GM23248 (cell line): ENCODE results near the gene RXRA. TPM values are rescaled to one million over a fixed set of nuclear protein-coding genes. Genes with fewer than 3 reads are reported as not detected.

Experiments used
- DNase-seq: peaks from one replicate; pipeline ENCODE4 v3.0.0-alpha.2; 2015
- H2AFZ ChIP-seq: fragments of 200-600 bp; sonication (generic); 2 replicates; pipeline ENCODE4 v1.6.1; 2016; ENCODE audit warnings: antibody characterized with exemption
- H3F3A ChIP-seq: fragments of 200-600 bp; sonication (generic); 2 replicates; pipeline ENCODE4 v1.6.1; 2016; ENCODE audit warnings: mild to moderate bottlenecking, antibody characterized with exemption, mixed run types; ENCODE audit not compliant: insufficient read depth
- H3K27ac ChIP-seq: fragments of 200-600 bp; sonication (generic); 2 replicates; pipeline ENCODE4 v1.5.1; 2016; ENCODE audit warnings: mild to moderate bottlenecking
- H3K27me3 ChIP-seq: fragments of 200-600 bp; sonication (generic); replicated peaks from 2 replicates; pipeline ENCODE4 v1.6.1; 2016; ENCODE audit warnings: mild to moderate bottlenecking; ENCODE audit not compliant: insufficient read depth
- H3K36me3 ChIP-seq: fragments of 200-600 bp; sonication (generic); 2 replicates; pipeline ENCODE4 v1.6.1; 2016; ENCODE audit warnings: low read depth, mild to moderate bottlenecking
- H3K4me1 ChIP-seq: fragments of 200-600 bp; sonication (generic); 2 replicates; pipeline ENCODE4 v1.6.1; 2016; ENCODE audit warnings: mild to moderate bottlenecking; ENCODE audit not compliant: insufficient read depth
- H3K4me2 ChIP-seq: fragments of 200-600 bp; sonication (generic); one replicate; pipeline ENCODE4 v1.6.1; 2016; ENCODE audit warnings: mild to moderate bottlenecking; ENCODE audit not compliant: unreplicated experiment
- H3K4me3 ChIP-seq: fragments of 200-600 bp; sonication (generic); 2 replicates; pipeline ENCODE4 v1.5.1; 2016; ENCODE audit warnings: mild to moderate bottlenecking
- H3K79me2 ChIP-seq: fragments of 200-600 bp; sonication (generic); 2 replicates; pipeline ENCODE4 v1.6.1; 2016; ENCODE audit warnings: mild to moderate bottlenecking; ENCODE audit not compliant: insufficient read depth
- H3K9ac ChIP-seq: fragments of 200-600 bp; sonication (generic); 2 replicates; pipeline ENCODE4 v1.6.1; 2016; ENCODE audit warnings: mild to moderate bottlenecking
- H3K9me2 ChIP-seq: fragments of 200-600 bp; sonication (generic); 2 replicates; pipeline ENCODE4 v1.6.1; 2016; ENCODE audit warnings: mixed run types, mild to moderate bottlenecking, moderate library complexity; ENCODE audit not compliant: insufficient read depth
- H3K9me3 ChIP-seq: fragments of 200-600 bp; sonication (generic); one replicate; pipeline ENCODE4 v1.6.1; 2017; ENCODE audit warnings: low read depth
- H4K20me1 ChIP-seq: fragments of 200-600 bp; sonication (generic); 2 replicates; pipeline ENCODE4 v1.6.0; 2016; ENCODE audit not compliant: insufficient read depth
- EZH2 ChIP-seq: fragments of 200-600 bp; sonication (generic); IDR thresholded peaks from 2 replicates; pipeline ENCODE4 v1.6.1; 2018; ENCODE audit warnings: antibody characterized with exemption, mild to moderate bottlenecking; ENCODE audit not compliant: insufficient read depth, poor library complexity, severe bottlenecking
- EZH2phosphoT487 ChIP-seq: fragments of 200-600 bp; sonication (generic); IDR thresholded peaks from 2 replicates; pipeline ENCODE4 v1.6.1; 2018; ENCODE audit warnings: antibody characterized with exemption, moderate library complexity, mild to moderate bottlenecking, low read depth; ENCODE audit not compliant: insufficient read depth
- WGBS, 2 experiments: methylation state at CpG; one replicate each; pipeline ENCODE4 v1.1.6; 2015 to 2017; ENCODE audit warnings: low lambda C conversion rate in 2 of 2, low coverage in 1 of 2; ENCODE audit errors: missing lambda C conversion rate in 2 of 2; 5-methylcytosine and 5-hydroxymethylcytosine counted together
- in situ Hi-C: fragments of 300-500 bp; cut with MboI; formaldehyde crosslinking; loops from 2 replicates; pipeline ENCODE4 v1.15.0; 2020
- polyA plus RNA-seq: library from polyadenylated mRNA; unstranded; fragments of >200 nt; fragmentation: Nextera tagmentation; extraction: Ambion mirVana; gene quantifications from 2 replicates; pipeline ENCODE4 v1.2.1, GENCODE V29; 2016
- total RNA-seq: library from RNA; depleted of rRNA; stranded (reverse); fragments of >200 nt; shearing (Covaris generic); gene quantifications from 2 replicates; pipeline ENCODE4 v1.2.3, GENCODE V29; 2014

The RXRA gene
- total and polyA plus RNA-seq, 2 experiments from 2014 or later = 3.9 to 34.8 TPM

DNA sequence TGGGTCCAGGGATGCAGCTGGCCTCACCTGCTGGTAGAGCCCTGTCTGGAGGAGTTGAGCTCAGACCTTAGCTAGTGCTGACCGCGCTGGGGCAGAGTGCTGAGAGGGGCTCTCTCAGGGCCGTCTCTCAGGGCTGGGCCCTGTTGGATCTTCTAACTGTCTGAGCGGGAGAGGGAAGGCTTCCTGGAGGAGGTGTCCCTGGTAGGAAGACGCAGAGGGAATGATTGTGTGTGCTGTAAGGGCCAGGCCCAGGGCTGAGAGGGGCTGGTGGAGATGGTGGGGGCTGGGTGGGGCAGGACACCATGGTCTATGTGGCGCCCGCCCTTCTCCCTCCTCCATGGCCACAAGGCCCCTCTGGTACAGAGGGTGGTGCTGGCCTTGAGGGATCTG is 55.0 kb downstream of the RXRA start:
- Histone ChIP-seq H3K27me3 (no peaks in the 10 kb centered on the region), H3K27ac (no peak overlapping the region), H3K4me2 (no peak overlapping the region), H3K4me1 (peaks cover 15% of the 10 kb centered on the region), H3K4me3 (no peak overlapping the region), H2AFZ (no peak overlapping the region), H3K79me2 (peaks cover 100% of the 10 kb centered on the region), H3K9ac (no peak overlapping the region), H3F3A (no peaks in the 10 kb centered on the region), H3K36me3 (no peaks in the 10 kb centered on the region), H4K20me1 (peaks cover 6% of the 10 kb centered on the region; the same call in 1 of the 2 replicates), H3K9me3 (no peaks in the 10 kb centered on the region), H3K9me2 (no peaks in the 10 kb centered on the region)
- WGBS, 2 experiments = 65 to 86% methylated on average over 5 to 7 of the region's 7 CpGs
- TF ChIP-seq EZH2phosphoT487 = no peak
- no peak for TF ChIP-seq EZH2
- in situ Hi-C loops = no loop called here
- no peak for DNase-seq

DNA sequence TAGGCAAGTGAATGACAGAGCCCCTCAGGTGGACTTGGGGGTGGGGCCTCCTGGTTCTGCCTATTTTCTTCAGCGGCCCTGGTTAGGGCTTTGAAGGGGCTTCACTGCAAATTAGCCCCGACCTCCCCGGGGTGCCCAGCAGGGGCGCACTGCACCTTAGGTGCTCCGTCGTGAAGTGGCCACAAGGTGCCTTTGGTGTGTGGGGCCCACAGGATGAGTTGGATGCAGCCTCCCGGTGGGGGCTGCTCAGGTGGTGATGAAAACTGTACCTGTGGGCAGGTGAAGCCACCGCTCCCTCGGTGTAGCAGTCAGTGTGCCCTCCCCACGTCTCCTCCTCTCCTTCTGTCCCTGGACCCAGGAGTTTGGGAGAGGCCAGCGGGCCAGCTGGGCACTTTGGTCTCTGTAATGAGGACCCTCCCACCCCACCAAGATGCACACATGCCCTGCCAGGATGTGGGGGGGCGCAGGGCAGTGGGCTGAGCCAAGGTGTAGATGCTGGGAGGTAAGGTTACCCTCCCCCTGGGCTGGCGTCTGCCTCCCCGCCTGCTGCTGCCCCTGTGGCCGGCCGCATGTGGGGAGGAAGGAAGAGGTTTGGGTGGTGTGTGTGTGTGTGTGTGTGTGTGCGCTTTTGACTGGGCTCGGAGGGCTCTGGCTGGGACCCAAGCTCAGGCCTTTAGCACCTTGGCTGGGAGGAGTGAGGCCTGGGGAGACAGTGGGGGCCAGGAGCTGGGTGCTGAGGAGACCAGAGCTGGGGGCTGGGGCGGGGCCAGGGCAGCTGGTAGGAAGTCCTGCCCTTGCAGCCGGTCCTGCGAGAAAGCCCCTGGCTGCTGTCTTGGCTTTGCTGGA is 55.6 kb downstream of the RXRA start:
- Histone ChIP-seq H4K20me1 (peaks cover 3% of the 10 kb centered on the region; the same call in 1 of the 2 replicates), H2AFZ (no peak overlapping the region), H3K9ac (no peak overlapping the region), H3K9me3 (no peaks in the 10 kb centered on the region), H3F3A (no peaks in the 10 kb centered on the region), H3K4me2 (no peak overlapping the region), H3K36me3 (no peaks in the 10 kb centered on the region), H3K79me2 (peaks cover 100% of the 10 kb centered on the region), H3K27me3 (no peaks in the 10 kb centered on the region), H3K4me3 (no peak overlapping the region), H3K27ac (no peak overlapping the region), H3K4me1 (peaks cover 15% of the 10 kb centered on the region), H3K9me2 (no peaks in the 10 kb centered on the region)
- in situ Hi-C loops = no loop called here
- no peak for DNase-seq
- WGBS, 2 experiments = 75 to 77% methylated on average over 21 of the region's 21 CpGs
- TF ChIP-seq EZH2phosphoT487 (no peak), EZH2 (no peak)

DNA sequence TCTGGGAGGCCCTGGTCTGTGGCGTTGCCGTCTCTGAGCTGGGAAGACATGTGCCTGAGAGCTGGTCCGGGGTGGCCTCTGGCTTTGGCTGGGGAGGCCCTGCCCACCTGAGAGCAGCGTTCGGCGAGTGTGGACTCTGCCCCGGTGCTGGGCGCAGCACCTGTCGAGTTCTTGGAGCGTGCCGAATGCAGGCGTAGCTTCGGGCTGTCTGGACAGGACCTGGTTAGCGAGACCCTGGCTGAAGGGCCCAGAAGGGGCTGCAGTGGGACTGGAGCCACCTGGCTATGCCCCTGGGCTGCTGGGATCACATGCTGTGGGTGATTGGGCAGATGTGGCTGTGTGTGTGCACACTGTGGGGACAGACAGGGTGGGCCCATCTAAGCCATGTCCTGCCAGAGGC is 56.5 kb downstream of the RXRA start:
- peaks cover 15% of the 10 kb centered on the region for H3K4me1 ChIP-seq
- no peak overlapping the region for H3K4me2 ChIP-seq
- H4K20me1 ChIP-seq = peaks cover 9% of the 10 kb centered on the region; the same call in 1 of the 2 replicates
- no peaks in the 10 kb centered on the region for H3K9me3 ChIP-seq
- no peak for TF ChIP-seq EZH2phosphoT487
- TF ChIP-seq EZH2 = no peak
- peaks cover 100% of the 10 kb centered on the region for H3K79me2 ChIP-seq
- 82 to 89% methylated on average over 14 of the region's 14 CpGs for WGBS, 2 experiments
- H3F3A ChIP-seq = no peaks in the 10 kb centered on the region
- H2AFZ ChIP-seq = no peak overlapping the region
- no peak overlapping the region for H3K9ac ChIP-seq
- no peak overlapping the region for H3K4me3 ChIP-seq
- in situ Hi-C loops = no loop called here
- H3K27me3 ChIP-seq = no peaks in the 10 kb centered on the region
- no peak overlapping the region for H3K27ac ChIP-seq
- H3K9me2 ChIP-seq = no peaks in the 10 kb centered on the region
- H3K36me3 ChIP-seq = no peaks in the 10 kb centered on the region
- no peak for DNase-seq

DNA sequence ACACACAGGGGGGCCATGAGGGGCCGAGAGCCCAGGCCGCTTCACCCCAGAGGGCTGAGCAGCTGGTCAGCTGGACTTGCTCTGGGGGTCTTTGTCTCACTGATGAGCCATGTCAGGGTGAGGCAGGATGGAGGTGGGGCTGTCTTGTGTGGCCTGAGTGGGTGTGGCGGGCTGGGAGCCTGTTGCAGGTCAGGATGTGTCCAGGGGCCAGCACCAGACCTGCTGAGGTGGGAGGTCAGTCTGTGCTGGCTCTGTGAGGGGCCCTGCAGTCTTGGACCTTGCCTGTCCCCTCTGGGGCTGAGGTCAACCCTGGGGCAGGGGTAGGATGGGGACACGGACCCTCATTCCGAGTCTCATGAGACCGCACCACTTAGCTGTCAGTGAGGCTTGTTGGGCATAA is 56.9 kb downstream of the RXRA start:
- in situ Hi-C loops = no loop called here
- no peak for TF ChIP-seq EZH2
- TF ChIP-seq EZH2phosphoT487 = no peak
- Histone ChIP-seq H2AFZ (no peak overlapping the region), H3K4me3 (no peak overlapping the region), H3K27me3 (no peaks in the 10 kb centered on the region), H3K9me3 (no peaks in the 10 kb centered on the region), H4K20me1 (peaks cover 13% of the 10 kb centered on the region; the same call in 1 of the 2 replicates), H3K9me2 (no peaks in the 10 kb centered on the region), H3K4me1 (peaks cover 15% of the 10 kb centered on the region), H3K79me2 (peaks cover 100% of the 10 kb centered on the region), H3K27ac (no peak overlapping the region), H3K9ac (no peak overlapping the region), H3K36me3 (no peaks in the 10 kb centered on the region), H3K4me2 (no peak overlapping the region), H3F3A (no peaks in the 10 kb centered on the region)
- WGBS, 2 experiments = 91 to 92% methylated on average over 5 to 6 of the region's 6 CpGs
- no peak for DNase-seq
